HepG2 (cell line): ENCODE results near the gene RPS6KB2. TPM values are rescaled to one million over a fixed set of nuclear protein-coding genes. Genes with fewer than 3 reads are reported as not detected.

Experiments used
- ATAC-seq: fragments of 200-7000 bp; cut with Tn5 transposase; 3 replicates; pipeline ENCODE4 v1.9.1; 2020; ENCODE audit warnings: mild to moderate bottlenecking, moderate library complexity
- BruUV-seq: library from RNA; stranded (reverse); fragments of 400-500 nt; replicated peaks from 2 replicates; lab custom pipeline; 2021; lab: Mats Ljungman, UMichigan
- CTCF ChIA-PET: fragments of 300-600 bp; formaldehyde crosslinking; extraction: SDS; loops from one replicate; lab custom pipeline; 2021; ENCODE audit warnings: low total read pairs, inconsistent platforms, low intra/inter-chr PET ratio; lab: Yijun Ruan, JAX
- POLR2A ChIA-PET: fragments of 350-600 bp; sonication (Branson Sonifier 250); formaldehyde crosslinking; loops from one replicate; lab custom pipeline; 2020; ENCODE audit warnings: antibody characterized with exemption, inconsistent platforms; lab: Yijun Ruan, JAX
- DNase-seq: peaks from one replicate; pipeline ENCODE4 v3.0.0-alpha.2; 2015; ENCODE audit warnings: low spot score
- FAIRE-seq: peaks from 3 replicates; lab custom pipeline; 2011; peaks lifted over from hg19 to GRCh38; lab: Jason Lieb, UNC
- H2AFZ ChIP-seq: one replicate; pipeline ENCODE4 v1.6.1; 2011; ENCODE audit warnings: low read length, inconsistent platforms
- H3K27ac ChIP-seq: fragments of 300-600 bp; 3 replicates; pipeline ENCODE4 v1.8.0; 2011; ENCODE audit warnings: mixed run types, mild to moderate bottlenecking, mixed read lengths, low read length, inconsistent platforms; ENCODE audit not compliant: insufficient read depth; ENCODE audit errors: extremely low read length
- H3K27me3 ChIP-seq, 2 experiments: fragments of 200-600 bp in 1 of 2; 2 replicates in 1 of 2; 3 replicates in 1 of 2; pipeline versions ENCODE4 v1.6.0 to v1.8.0; 2011; ENCODE audit warnings: low read length in 2 of 2, mild to moderate bottlenecking in 2 of 2, moderate library complexity in 2 of 2, inconsistent platforms in 1 of 2; ENCODE audit not compliant: insufficient read depth in 2 of 2, control insufficient read depth in 1 of 2
- H3K36me3 ChIP-seq, 2 experiments: fragments of 200-600 bp in 1 of 2; replicated peaks in 1 of 2; 2 replicates in 1 of 2; 3 replicates in 1 of 2; pipeline versions ENCODE4 v1.5.1 to v1.8.0; 2011; ENCODE audit warnings: low read length in 2 of 2, inconsistent platforms in 1 of 2; ENCODE audit not compliant: insufficient read depth in 2 of 2, control insufficient read depth in 1 of 2
- H3K4me1 ChIP-seq: 2 replicates; pipeline ENCODE4 v1.5.1; 2012; ENCODE audit warnings: low read length, inconsistent platforms; ENCODE audit not compliant: insufficient read depth
- H3K4me2 ChIP-seq: 2 replicates; pipeline ENCODE4 v1.6.0; 2011; ENCODE audit warnings: low read depth, low read length, inconsistent platforms
- H3K4me3 ChIP-seq, 3 experiments: fragments of 200-600 bp in 1 of 3; sonication (generic), shearing (Covaris generic) in 1 of 3; replicated peaks in 1 of 3; 2 replicates each; pipeline ENCODE4 v1.5.1; 2011 to 2016; ENCODE audit warnings: low read length in 3 of 3, inconsistent platforms in 2 of 3, low read depth in 2 of 3, mild to moderate bottlenecking in 2 of 3, control low read depth in 1 of 3, mixed read lengths in 1 of 3; ENCODE audit not compliant: insufficient read depth in 1 of 3
- H3K79me2 ChIP-seq: one replicate; pipeline ENCODE4 v1.6.1; 2011; ENCODE audit warnings: low read length, inconsistent platforms; ENCODE audit not compliant: insufficient read depth
- H3K9ac ChIP-seq: 2 replicates; pipeline ENCODE4 v1.6.0; 2011; ENCODE audit warnings: mild to moderate bottlenecking, low read depth, low read length, inconsistent platforms; ENCODE audit not compliant: insufficient read depth
- H3K9me3 ChIP-seq: 2 replicates; pipeline ENCODE4 v1.5.1; 2012; ENCODE audit warnings: mild to moderate bottlenecking, low read length
- H4K20me1 ChIP-seq: 2 replicates; pipeline ENCODE4 v1.6.0; 2011; ENCODE audit warnings: inconsistent platforms, mild to moderate bottlenecking, low read length, moderate library complexity; ENCODE audit not compliant: insufficient read depth
- CCDC6 ChIP-seq: sonication (generic); formaldehyde crosslinking; IDR thresholded peaks from 2 replicates; pipeline ENCODE4 v1.8.1; 2022; ENCODE audit warnings: mild to moderate bottlenecking, missing genetic modification reagents, moderate library complexity
- ELF1 ChIP-seq: sonication (generic); formaldehyde crosslinking; IDR thresholded peaks from 2 replicates; pipeline ENCODE4 v1.4.0; 2020; ENCODE audit warnings: missing genetic modification reagents
- ERF ChIP-seq: IDR thresholded peaks from 2 replicates; pipeline ENCODE4 v1.6.1; 2018; ENCODE audit warnings: missing biosample characterization, missing genetic modification reagents
- HDAC1 ChIP-seq: sonication (generic); formaldehyde crosslinking; IDR thresholded peaks from 2 replicates; pipeline ENCODE4 v1.5.1; 2020; ENCODE audit warnings: mild to moderate bottlenecking, missing genetic modification reagents
- IRF2 ChIP-seq: IDR thresholded peaks from 2 replicates; pipeline ENCODE4 v1.6.1; 2018; ENCODE audit warnings: missing genetic modification reagents, missing compliant biosample characterization
- KDM3A ChIP-seq: IDR thresholded peaks from 2 replicates; pipeline ENCODE4 v1.6.1; 2018; ENCODE audit warnings: low read depth, missing compliant biosample characterization
- POLR2A ChIP-seq, 2 experiments: IDR thresholded peaks; 2 replicates each; pipeline ENCODE4 v1.6.1; 2011; ENCODE audit warnings: low read depth in 2 of 2, low read length in 2 of 2, mild to moderate bottlenecking in 1 of 2, moderate library complexity in 1 of 2; ENCODE audit not compliant: insufficient read depth in 1 of 2
- SRF ChIP-seq: IDR thresholded peaks from 2 replicates; pipeline ENCODE4 v1.6.1; 2011; ENCODE audit warnings: mild to moderate bottlenecking, low read depth, low read length, moderate library complexity
- ZMYM4 ChIP-seq: sonication (generic); formaldehyde crosslinking; IDR thresholded peaks from 2 replicates; pipeline ENCODE4 v1.8.1; 2023; ENCODE audit warnings: mild to moderate bottlenecking, missing genetic modification reagents
- ZNF556 ChIP-seq: sonication (generic); formaldehyde crosslinking; IDR thresholded peaks from 2 replicates; pipeline ENCODE4 v1.4.0; 2020; ENCODE audit warnings: mild to moderate bottlenecking, missing genetic modification reagents, borderline replicate concordance
- ZNF773 ChIP-seq: sonication (generic); formaldehyde crosslinking; IDR thresholded peaks from 2 replicates; pipeline ENCODE4 v1.4.0; 2020; ENCODE audit warnings: missing genetic modification reagents, borderline replicate concordance
- WGBS: methylation state at CpG from one replicate; pipeline ENCODE4 v1.1.6; 2017; ENCODE audit warnings: low lambda C conversion rate; 5-methylcytosine and 5-hydroxymethylcytosine counted together
- in situ Hi-C: cut with HindIII; loops from 2 replicates; pipeline ENCODE4 v1.10.0; 2017; ENCODE audit warnings: low pct_unique_long_range_greater_than_20kb; ENCODE audit not compliant: extremely low pct_ligation_motif_present
- intact Hi-C: fragments of 100-400 bp; cut with micrococcal nuclease; formaldehyde crosslinking; loops from one replicate; pipeline ENCODE4 v1.10.0; 2022; ENCODE audit not compliant: unreplicated experiment
- polyA plus RNA-seq, 8 experiments: library from polyadenylated mRNA; depleted of rRNA in 3 of 8; stranded (reverse) in 7 of 8; unstranded in 1 of 8; fragments of >200 nt; fragmentation: Illumina TruSeq in 4 of 8; extraction: Trizol in 4 of 8; gene quantifications; 2 replicates each; pipeline versions ENCODE4 v1.2.1 to v1.2.3, GENCODE V29; 2011 to 2016; ENCODE audit warnings: low read depth in 4 of 8, missing spikeins in 1 of 8, mixed read lengths in 1 of 8; ENCODE audit not compliant: insufficient read depth in 1 of 8
- total RNA-seq, 5 experiments: library from RNA; depleted of rRNA; stranded (reverse); fragments of >200 nt; fragmentation: Illumina TruSeq; extraction: Trizol; gene quantifications; 2 replicates each; pipeline ENCODE4 v1.2.3, GENCODE V29; 2016; ENCODE audit warnings: low read depth in 1 of 5

The RPS6KB2 gene
- total and polyA plus RNA-seq, 2 of the 13 experiments (the other 11 are each of a cell fraction or from before 2014, with no cell fraction given), result 52.9 to 54.8 TPM

DNA sequence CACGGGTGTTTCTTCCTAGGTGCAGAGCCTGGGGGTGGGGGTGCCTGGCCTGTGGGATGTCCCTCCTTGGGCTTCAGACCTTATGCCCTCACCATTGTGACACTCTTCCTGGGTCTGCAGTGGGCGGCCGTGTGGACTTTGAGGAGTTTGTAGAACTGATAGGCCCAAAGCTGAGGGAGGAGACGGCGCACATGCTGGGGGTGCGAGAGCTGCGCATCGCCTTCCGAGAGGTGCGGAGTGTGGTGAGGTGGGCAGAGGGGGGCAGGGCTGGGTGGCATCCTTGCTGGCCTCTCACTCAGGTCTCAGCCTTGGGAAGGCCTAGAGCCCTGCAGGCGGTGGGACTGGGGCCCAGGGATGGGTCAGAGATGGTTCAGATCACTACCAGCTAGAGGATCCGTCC is 29.2 kb downstream of the RPS6KB2 start (continued):
- TF ChIP-seq ZMYM4 (CRISPR knock-in tag), result no peak
- no peak for TF ChIP-seq ZNF556 (CRISPR knock-in tag)
- TF ChIP-seq POLR2A (IDR thresholded peaks at IDR 0.05; ENCODE audit: insufficient read depth in 1 of 2, low read depth in 2 of 2, low read length in 2 of 2), result no peak
- no peak for TF ChIP-seq KDM3A (CRISPR knock-in tag)
- no peak for TF ChIP-seq CCDC6 (CRISPR knock-in tag)
- no peak for TF ChIP-seq ELF1 (CRISPR knock-in tag)
- no peak for TF ChIP-seq IRF2 (CRISPR knock-in tag)

- no TSS peak for BruUV-seq
- H3K27me3 ChIP-seq, result peaks cover 14 to 53% of the 10 kb centered on the region in 2 experiments; a peak in 4 of 5 replicates
- H3K27ac ChIP-seq, result no peak overlapping the region
- DNase-seq (no peak), FAIRE-seq (no peak), ATAC-seq (no peak)
- CTCF ChIA-PET, result no interaction called here
- no peak overlapping the region for H3K9ac ChIP-seq
- TF ChIP-seq ZNF773 (CRISPR knock-in tag) (no peak), SRF (no peak), HDAC1 (CRISPR knock-in tag) (no peak), ERF (CRISPR knock-in tag) (no peak)
- H3K79me2 ChIP-seq, result no peaks in the 10 kb centered on the region
- 79% methylated on average over 10 of the region's 19 CpGs for WGBS
- no peak overlapping the region for H3K4me2 ChIP-seq
- H2AFZ ChIP-seq, result no peak overlapping the region
- intact Hi-C loops (no loop called here), in situ Hi-C loops (no loop called here)
- POLR2A ChIA-PET, result no interaction called here
- peaks cover 10% of the 10 kb centered on the region for H3K4me1 ChIP-seq
- H4K20me1 ChIP-seq, result no peaks in the 10 kb centered on the region
- H3K9me3 ChIP-seq, result no peaks in the 10 kb centered on the region
- H3K4me3 ChIP-seq, result no peak overlapping the region
- no peaks in the 10 kb centered on the region for H3K36me3 ChIP-seq
These were observed 30.0 kb downstream of the RPS6KB2 start for GRCh38 chr11:67458266-67458665.
